NCI-H82 (cell line): ENCODE data around the gene TCF12.
"Not testable (repeated sequence)": the region's sequence is repeated elsewhere in the genome, so short reads cannot be mapped to it uniquely, and the experiment has no call there.

Source experiments
- DNase-seq: peaks from one replicate; lab custom pipeline; 2025; lab: John Stamatoyannopoulos, UW

TCF12 gene

GRCh38 chr15:57092252-57092651, 173.8 kb downstream of the TCF12 start:
- no peak for DNase-seq

DNA sequence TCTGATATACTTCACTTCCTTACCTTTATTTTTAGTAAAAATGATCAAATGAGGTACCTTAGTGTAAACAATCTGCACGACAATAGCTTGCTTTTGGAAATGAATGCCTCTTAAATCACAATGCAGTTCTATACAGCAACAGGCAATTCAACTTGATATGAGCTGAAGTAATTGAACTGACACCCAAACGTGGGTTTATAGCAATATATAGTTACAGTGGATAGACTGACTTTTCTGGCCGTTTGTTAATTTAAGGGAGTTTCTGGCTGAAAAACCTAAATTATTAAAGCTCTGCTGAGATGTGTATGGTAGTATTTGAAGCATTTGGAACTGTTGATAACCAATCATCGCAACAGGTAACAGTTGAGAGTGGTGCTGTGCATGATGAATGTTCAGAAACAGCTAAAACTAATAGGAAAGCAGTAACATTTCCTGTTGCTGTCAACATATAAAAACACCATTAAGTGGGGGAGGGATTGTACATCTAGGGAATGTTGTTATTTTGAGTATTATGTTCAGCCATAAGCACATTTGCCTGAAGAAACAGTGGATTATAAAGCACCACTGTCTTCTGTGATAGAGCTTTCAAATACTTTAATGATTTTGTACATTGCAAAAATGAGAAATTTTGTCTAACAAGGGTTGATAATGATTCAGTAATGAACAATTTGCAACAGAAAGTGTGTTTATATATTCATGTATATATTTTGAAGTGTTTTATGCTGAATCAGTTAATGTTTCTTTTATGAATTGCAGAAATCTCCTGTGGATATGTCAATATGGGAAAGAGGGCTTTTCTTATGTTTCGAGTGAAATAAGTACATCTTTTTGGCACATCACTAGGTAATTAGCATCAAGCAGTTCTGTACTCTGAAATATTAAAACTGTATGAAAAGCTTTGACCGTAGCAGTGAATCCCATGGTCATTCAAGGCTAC, 176.1 kb downstream of the TCF12 start:
- DNase-seq = no peak

- no peak for DNase-seq
Measured at GRCh38 chr15:57095896-57096295, 177.5 kb downstream of the TCF12 start.

DNA sequence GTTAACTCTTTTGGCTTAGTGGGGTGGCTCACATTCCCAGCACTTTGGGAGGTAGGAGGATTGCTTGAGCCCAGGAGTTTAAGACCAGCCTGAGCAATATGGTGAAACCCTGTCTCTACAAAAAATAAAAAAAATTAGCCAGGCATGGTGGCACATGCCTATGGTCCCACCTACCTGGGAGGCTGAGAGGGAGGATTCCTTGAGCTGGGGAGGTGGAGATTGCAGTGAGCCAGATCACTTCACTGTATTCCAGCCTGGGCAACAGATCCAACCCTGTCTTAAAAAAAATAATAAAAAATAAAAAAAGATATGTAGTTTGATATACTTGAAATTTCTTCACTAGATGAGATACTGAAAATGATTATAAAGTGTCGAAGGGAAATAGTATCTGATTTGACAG, 178.8 kb downstream of the TCF12 start:
- no peak for DNase-seq

GRCh38 chr15:57097919-57098543, 179.6 kb downstream of the TCF12 start:
- DNase-seq = not testable (repeated sequence)

GRCh38 chr15:57098896-57099295, 180.5 kb downstream of the TCF12 start:
- DNase-seq = no peak

DNA sequence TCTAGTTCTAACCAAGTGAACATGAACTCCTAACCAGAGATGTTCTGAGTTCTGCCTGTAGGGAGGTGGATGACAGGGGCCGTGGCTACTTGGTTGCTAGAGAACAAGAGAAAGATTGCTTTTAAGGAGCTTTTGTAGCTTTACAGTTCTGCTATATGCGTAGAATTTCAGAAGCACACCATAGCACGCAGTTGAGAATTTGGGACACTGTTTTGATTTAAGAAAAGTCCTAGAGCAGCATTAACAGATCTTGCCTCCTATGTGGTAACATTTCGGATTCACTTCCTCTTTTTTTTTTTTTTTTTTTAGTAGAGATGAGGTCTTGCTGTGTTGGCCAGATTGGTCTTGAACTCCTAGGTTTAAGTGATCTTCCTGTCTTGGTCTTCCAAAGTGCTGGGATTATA, 181.7 kb downstream of the TCF12 start:
- no peak for DNase-seq

GRCh38 chr15:57102858-57103257, 184.4 kb downstream of the TCF12 start:
- DNase-seq = no peak

- no peak for DNase-seq
Measured at GRCh38 chr15:57108296-57108695, 189.9 kb downstream of the TCF12 start.

- no peak for DNase-seq
Measured at GRCh38 chr15:57109005-57109404, 190.6 kb downstream of the TCF12 start.

DNA sequence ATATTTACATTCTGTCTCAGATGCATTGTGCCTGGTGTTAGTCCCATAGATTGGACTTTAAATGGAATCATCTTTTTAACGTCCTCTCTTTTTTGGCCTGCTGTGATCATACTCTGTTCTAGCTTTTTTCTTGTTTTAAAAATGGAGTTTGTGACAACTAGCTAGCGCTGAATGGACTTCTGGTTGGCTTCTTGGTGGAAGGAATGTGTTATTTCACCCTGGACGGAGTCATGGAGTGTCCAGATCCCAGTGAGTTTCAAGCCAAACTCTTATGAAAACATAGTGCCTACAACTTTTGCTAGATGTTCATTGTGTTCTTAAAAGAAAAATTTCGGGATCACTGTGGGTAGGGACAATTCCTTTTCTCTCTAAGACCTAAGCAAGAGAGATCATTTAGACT, 192.6 kb downstream of the TCF12 start:
- DNase-seq = no peak

DNA sequence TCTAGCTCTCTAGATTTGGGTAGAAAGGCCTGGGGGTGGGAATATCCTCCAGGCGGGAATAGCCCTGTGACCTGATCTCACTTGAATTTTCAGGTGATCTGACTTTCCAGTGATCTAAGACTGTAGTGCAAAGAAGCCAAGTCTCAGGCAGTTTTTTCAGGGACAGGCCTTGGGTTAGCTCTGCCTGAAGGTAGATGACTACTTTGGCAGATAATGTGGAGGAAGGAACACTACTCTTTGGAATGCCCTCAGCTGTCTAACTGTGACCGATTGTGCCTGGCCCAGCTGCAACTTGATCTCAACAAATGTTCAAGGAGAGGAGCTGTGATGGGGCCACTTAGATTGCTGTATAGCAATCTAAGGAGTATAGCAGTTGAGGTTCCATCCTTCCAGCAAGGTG, 193.7 kb downstream of the TCF12 start:
- DNase-seq = no peak

GRCh38 chr15:57114070-57114469, 195.6 kb downstream of the TCF12 start:
- DNase-seq = no peak

GRCh38 chr15:57118013-57118799, 199.8 kb downstream of the TCF12 start:
- DNase-seq = no peak

DNA sequence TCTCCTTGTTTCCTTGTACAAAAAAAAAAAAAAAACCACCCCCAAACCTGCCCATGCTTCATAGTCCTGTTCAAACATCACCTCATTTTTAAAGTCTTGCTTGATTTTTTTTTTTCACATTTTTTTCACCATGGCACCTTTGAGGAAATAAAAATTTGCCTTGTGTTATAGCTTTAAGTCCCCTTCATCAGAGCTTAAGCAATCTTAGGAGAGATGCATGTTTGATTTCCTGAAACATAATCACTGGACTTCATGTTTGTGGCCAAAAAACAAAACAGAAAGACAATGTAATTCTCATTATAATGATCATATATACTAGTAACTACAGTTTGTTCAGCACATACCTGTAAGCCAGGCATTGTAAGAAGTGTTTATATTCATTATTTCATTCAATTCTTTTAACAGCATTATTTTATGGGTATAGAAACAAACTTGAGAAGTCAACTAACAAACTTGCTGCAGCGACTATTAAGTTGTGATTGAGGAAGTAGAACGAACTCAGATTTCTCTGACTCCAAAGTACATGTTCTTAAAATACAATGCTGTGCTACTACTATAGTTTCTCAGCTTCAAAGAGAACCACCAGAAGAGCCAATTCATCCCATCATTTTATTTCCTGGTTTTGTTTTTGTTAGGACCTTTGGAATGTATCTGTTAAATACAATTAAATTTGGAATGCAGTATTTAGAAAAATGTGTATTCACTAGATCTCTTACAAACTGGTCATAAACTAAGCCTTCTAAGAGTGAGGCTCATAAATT, 203.8 kb downstream of the TCF12 start:
- no peak for DNase-seq

DNA sequence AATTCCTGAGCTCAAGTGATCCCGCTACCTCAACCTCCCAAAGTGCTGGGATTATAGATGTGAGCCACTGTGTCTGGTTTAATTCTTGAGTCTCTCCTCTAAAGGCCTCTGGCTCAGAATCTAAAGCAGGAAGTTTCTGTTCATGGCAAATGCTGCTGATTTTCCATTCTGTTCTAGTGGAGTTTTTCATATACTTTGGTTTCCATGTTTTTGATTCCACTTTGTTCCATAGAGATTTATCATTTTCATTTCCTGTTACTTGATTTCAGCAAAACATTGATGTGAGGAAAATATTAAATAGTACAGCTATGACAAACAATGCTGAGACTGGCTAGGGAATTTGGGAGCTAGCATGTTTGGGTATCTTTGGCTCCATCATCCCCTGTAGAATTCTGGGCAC, 205.6 kb downstream of the TCF12 start:
- DNase-seq = no peak

GRCh38 chr15:57129064-57129463, 210.6 kb downstream of the TCF12 start:
- no peak for DNase-seq

- no peak for DNase-seq
Measured at GRCh38 chr15:57130956-57131355, 212.5 kb downstream of the TCF12 start.

- DNase-seq = peak; percentile 92
Measured at GRCh38 chr15:57133127-57133968, 214.9 kb downstream of the TCF12 start.

DNA sequence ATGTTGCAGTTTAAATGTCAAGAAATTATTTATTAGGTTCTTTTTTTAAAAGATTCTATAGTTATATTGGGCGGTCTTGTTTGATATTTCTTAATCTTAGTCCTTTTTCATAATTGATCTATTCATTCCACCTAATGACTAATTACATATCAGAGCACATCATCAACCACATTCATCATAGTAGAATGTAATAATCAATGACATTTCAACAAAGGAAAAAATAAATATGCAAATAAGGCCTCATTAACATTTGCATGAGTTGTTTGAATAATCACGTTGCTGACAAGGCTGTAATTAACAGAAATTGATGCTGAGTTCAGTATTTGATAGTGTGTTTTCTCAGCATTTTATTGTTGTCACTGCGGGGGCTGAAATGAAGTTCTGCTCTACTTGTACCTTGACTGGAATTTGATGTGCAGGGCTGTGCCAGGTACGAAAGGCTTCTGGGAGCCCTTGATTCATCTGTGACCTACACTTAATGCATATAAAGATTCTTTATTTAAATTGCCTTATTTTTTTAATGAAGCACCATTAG, 215.7 kb downstream of the TCF12 start:
- DNase-seq = peak; percentile 17

- peak; percentile 70 for DNase-seq
Measured at GRCh38 chr15:57134851-57135250, 216.4 kb downstream of the TCF12 start.
